ENCODE data around the gene ANKRD53.

Gene ANKRD53

DNA sequence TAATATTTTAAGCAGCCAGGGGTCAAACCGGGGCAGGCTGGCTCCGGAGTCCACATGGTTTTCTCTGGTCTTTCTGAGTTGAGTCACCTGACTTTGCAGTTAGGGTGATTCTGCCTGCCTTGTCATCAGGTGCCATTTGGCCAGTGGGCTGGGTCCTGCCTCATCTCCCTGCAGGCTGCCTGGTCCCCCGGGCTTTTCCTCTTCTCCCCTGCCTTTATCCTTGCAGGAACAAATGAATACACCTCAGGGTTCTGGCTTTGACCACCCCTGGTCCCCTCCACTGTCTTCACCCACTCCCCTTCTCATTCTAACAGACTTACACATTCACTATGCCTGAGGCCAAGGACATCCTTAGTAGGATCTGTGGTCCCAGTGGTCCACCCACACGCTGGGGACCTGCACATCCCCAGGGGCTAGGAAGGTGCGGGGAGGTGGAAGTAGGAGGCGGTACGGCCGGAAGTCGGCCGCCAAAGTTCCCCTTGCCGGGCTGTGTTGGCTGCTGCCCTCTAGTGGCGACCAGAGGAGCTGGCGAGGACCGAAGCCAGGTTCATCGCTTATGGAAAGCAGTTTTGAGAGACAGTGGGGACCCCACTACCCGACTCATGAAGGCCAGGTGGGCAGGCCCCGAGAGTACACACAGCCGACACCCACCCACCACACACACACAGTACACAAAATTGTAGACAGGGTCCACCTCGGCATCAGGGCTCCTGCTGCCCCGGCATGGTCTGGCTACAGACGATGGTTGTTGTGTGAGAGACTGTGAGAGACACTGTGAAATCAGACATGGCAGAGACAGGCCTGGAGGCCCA lies 22.6 kb downstream of the ANKRD53 start:
- no peak overlapping the region for H3K4me3 ChIP-seq (ENCODE audit: low read depth, low read length)
- TF ChIP-seq, protein P1, sequence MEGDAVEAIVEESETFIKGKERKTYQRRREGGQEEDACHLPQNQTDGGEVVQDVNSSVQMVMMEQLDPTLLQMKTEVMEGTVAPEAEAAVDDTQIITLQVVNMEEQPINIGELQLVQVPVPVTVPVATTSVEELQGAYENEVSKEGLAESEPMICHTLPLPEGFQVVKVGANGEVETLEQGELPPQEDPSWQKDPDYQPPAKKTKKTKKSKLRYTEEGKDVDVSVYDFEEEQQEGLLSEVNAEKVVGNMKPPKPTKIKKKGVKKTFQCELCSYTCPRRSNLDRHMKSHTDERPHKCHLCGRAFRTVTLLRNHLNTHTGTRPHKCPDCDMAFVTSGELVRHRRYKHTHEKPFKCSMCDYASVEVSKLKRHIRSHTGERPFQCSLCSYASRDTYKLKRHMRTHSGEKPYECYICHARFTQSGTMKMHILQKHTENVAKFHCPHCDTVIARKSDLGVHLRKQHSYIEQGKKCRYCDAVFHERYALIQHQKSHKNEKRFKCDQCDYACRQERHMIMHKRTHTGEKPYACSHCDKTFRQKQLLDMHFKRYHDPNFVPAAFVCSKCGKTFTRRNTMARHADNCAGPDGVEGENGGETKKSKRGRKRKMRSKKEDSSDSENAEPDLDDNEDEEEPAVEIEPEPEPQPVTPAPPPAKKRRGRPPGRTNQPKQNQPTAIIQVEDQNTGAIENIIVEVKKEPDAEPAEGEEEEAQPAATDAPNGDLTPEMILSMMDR (IDR thresholded peaks at IDR 0.05; ENCODE audit: borderline replicate concordance, insufficient read depth, low read depth, low read length) = peak; percentile 98

DNA sequence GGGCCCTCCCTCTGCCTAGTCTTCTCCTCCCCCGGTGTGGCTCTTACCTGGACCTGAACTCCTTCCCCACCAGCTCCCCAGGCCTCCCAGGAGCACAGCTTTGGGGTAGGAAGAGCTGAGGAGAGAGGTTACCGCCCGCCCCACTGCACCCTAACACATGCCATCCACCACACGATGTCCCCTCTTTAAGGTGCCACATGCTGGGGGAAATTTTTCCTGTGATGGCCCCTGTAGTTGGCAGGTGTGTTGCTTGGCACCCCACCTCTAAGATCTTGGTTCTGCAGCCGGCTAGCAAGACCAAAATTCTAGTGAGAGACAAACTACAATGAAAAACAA lies 23.1 kb downstream of the ANKRD53 start:
- H3K4me3 ChIP-seq (ENCODE audit: low read depth, low read length) = no peak overlapping the region

DNA sequence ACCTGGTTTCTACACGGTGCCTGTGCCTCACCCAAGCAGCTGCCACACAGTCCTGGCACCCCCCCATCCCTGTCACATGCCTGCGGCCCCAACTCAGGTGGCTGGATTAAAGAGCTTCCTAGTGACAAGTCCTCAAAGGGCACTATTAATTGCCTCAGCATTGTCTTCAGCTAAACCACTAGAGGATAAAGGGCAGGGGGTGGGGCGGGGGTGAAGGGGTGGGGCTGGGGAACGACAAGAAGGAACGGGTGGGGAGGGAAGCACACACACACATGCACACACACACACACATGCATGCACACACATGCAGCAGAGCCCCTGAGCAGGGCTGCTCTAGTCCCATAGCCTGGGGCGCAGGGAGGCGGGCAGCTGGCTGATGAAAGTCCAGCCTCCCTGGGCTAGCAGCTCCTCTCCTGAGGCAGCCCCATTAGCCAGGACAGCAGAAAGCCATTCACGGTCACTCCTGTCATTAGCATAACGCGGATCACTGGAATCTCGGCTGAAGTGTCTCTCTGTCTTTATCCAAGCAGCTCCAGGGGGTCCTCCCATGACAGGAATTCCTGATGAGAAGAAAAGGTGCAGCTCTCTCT lies 23.6 kb downstream of the ANKRD53 start:
- TF ChIP-seq, protein P1 (IDR thresholded peaks at IDR 0.05; ENCODE audit: borderline replicate concordance, insufficient read depth, low read depth, low read length) = no peak
- H3K4me3 ChIP-seq (ENCODE audit: low read depth, low read length) = no peak overlapping the region

More for the DNA sequence above, 23.1 kb downstream of the ANKRD53 start:
- TF ChIP-seq, protein P1 (IDR thresholded peaks at IDR 0.05; ENCODE audit: borderline replicate concordance, insufficient read depth, low read depth, low read length) = no peak

DNA sequence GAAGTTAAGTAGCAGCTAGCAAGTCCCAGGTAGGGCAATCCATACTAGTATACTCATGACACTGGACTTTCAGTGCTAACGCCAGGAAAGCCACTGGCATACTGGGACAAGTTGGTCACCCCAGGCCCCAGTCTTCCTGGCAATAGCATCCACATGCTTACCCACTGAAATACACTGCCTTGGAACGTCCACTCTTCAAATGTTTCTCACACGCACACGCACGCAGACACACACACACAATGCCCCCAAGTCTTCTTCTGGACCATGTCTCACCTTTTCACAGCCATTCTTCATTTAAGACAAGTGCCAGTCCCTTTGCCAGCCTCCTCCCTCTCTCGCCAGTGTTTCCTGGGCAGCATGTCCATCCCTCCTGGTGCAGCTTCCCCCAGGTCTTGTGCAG lies 25.0 kb downstream of the ANKRD53 start:
- TF ChIP-seq, protein P1 (IDR thresholded peaks at IDR 0.05; ENCODE audit: borderline replicate concordance, insufficient read depth, low read depth, low read length) = no peak
- H3K4me3 ChIP-seq (ENCODE audit: low read depth, low read length) = no peak overlapping the region

DNA sequence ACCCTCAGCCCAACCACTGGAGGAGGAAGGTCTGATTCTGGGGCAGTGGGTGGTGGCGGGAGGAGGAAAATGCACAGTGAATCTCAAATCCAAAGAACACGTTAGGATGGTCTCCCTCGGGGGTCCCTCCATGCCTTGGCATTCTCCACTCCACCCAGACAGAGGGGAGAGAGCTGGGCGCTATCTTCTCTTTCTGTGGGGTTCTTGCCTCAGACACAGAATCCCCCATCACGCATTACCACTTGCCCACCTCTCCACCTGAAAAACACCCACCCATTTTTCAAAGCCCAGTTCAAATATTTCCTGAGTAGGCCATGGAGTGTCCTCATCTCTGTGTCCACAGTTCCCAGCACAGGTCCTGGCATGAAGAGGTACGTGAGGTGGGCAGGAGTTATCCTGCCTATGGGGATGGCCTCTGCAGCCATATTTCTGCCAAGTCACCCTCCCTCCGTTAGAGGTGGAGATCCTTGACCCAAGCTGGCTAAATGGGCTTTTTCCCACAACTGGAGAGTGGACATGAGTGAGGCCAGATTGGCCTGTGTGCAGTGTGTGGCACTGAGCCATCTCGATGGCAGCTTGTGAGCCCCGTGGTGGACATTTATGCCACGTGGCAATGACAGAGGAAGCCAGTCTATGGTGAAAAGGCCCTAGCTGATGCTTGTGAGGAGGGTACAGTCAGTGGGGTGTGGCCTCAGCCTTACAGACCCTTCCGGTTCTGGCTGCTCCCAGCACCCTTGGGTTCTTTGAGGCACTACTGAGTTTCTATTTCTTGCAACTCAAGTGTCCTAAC lies 25.7 kb downstream of the ANKRD53 start:
- H3K4me3 ChIP-seq (ENCODE audit: low read depth, low read length) = no peak overlapping the region
- TF ChIP-seq, protein P1 (IDR thresholded peaks at IDR 0.05; ENCODE audit: borderline replicate concordance, insufficient read depth, low read depth, low read length) = no peak

DNA sequence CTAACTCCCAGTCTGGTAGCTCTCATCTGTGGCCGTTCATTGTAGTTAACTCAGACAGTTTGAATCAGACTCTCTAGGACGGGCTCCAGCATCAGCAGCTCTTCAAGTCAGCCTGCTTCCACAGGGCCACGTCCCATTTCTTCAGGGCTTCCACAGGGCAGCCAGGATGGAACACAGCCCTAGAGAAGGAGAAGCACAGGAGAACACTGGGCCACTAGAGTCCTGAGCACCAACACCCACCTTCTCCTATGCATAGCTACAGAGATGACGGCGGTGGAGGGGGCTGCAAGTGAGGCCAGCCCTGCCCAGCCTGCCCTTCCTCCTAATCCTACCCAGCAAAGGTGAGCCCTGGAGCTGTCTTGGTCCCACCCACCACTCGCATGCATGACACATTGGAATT lies 26.4 kb downstream of the ANKRD53 start:
- TF ChIP-seq, protein P1 (IDR thresholded peaks at IDR 0.05; ENCODE audit: borderline replicate concordance, insufficient read depth, low read depth, low read length) = no peak
- H3K4me3 ChIP-seq (ENCODE audit: low read depth, low read length) = no peak overlapping the region
